ENCODE data around the gene ELOVL7. TPM values are rescaled to one million over a fixed set of nuclear protein-coding genes. Genes with fewer than 3 reads are reported as not detected.
"Not testable (repeated sequence)": the region's sequence is repeated elsewhere in the genome, so short reads cannot be mapped to it uniquely, and the experiment has no call there.

ELOVL7 gene
- total and polyA plus RNA-seq, 2 donors (not counting 1 experiment from before 2014, with no cell fraction given), result under 0.01 to 0.07 TPM

- Histone ChIP-seq H3K79me2 (ENCODE audit: control insufficient read depth, insufficient read depth, low read length) (no peaks in the 10 kb centered on the region), H3K4me3 (replicated peaks in 1 of 4; ENCODE audit: control extremely low read depth in 1 of 4, insufficient read depth in 1 of 4, low read depth in 3 of 4, low read length in 4 of 4) (no peak overlapping the region), H3K9me3 (ENCODE audit: control insufficient read depth, insufficient read depth, low read depth, low read length) (no peaks in the 10 kb centered on the region), H4K20me1 (ENCODE audit: control insufficient read depth, extremely low read depth, insufficient read depth, low read length) (no peaks in the 10 kb centered on the region), H3K4me2 (ENCODE audit: extremely low read depth, insufficient read depth, low read length) (no peak overlapping the region), H3K36me3 (ENCODE audit: control insufficient read depth, insufficient read depth, low read length) (no peaks in the 10 kb centered on the region), H3K27ac (ENCODE audit: insufficient read depth, low read length) (no peak overlapping the region), H3K9ac (ENCODE audit: insufficient read depth, low read length) (no peak overlapping the region), H2AFZ (ENCODE audit: low read length) (no peak overlapping the region), H3K4me1 (ENCODE audit: control insufficient read depth, extremely low read depth, insufficient read depth, low read length) (no peaks in the 10 kb centered on the region), H3K27me3 (ENCODE audit: control insufficient read depth, insufficient read depth, low read length) (no peaks in the 10 kb centered on the region)
- TF ChIP-seq, protein P1, sequence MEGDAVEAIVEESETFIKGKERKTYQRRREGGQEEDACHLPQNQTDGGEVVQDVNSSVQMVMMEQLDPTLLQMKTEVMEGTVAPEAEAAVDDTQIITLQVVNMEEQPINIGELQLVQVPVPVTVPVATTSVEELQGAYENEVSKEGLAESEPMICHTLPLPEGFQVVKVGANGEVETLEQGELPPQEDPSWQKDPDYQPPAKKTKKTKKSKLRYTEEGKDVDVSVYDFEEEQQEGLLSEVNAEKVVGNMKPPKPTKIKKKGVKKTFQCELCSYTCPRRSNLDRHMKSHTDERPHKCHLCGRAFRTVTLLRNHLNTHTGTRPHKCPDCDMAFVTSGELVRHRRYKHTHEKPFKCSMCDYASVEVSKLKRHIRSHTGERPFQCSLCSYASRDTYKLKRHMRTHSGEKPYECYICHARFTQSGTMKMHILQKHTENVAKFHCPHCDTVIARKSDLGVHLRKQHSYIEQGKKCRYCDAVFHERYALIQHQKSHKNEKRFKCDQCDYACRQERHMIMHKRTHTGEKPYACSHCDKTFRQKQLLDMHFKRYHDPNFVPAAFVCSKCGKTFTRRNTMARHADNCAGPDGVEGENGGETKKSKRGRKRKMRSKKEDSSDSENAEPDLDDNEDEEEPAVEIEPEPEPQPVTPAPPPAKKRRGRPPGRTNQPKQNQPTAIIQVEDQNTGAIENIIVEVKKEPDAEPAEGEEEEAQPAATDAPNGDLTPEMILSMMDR (conservative IDR thresholded peaks at IDR 0.05 in 1 of 2, IDR thresholded peaks at IDR 0.05 in 1 of 2; ENCODE audit: low read depth in 1 of 2, low read length in 2 of 2), result no peak
- no peak for TF ChIP-seq EZH2 (IDR thresholded peaks at IDR 0.05; ENCODE audit: low read length, missing control alignments)
- no peak for DNase-seq (ENCODE audit: low read depth in 2 of 2)
These were observed 105.1 kb downstream of the ELOVL7 start for GRCh38 chr5:60738933-60739332.

GRCh38 chr5:60738461-60738860 lies 105.6 kb downstream of the ELOVL7 start:
- TF ChIP-seq, protein P1 (conservative IDR thresholded peaks at IDR 0.05 in 1 of 2, IDR thresholded peaks at IDR 0.05 in 1 of 2; ENCODE audit: low read depth in 1 of 2, low read length in 2 of 2), result no peak
- TF ChIP-seq EZH2 (IDR thresholded peaks at IDR 0.05; ENCODE audit: low read length, missing control alignments), result no peak
- H3K9ac ChIP-seq (ENCODE audit: insufficient read depth, low read length), result no peak overlapping the region
- no peak overlapping the region for H3K4me2 ChIP-seq (ENCODE audit: extremely low read depth, insufficient read depth, low read length)
- no peaks in the 10 kb centered on the region for H3K27me3 ChIP-seq (ENCODE audit: control insufficient read depth, insufficient read depth, low read length)
- no peak overlapping the region for H2AFZ ChIP-seq (ENCODE audit: low read length)
- no peak for DNase-seq (ENCODE audit: low read depth in 2 of 2)
- no peaks in the 10 kb centered on the region for H3K36me3 ChIP-seq (ENCODE audit: control insufficient read depth, insufficient read depth, low read length)
- H4K20me1 ChIP-seq (ENCODE audit: control insufficient read depth, extremely low read depth, insufficient read depth, low read length), result no peaks in the 10 kb centered on the region
- H3K4me3 ChIP-seq (replicated peaks in 1 of 4; ENCODE audit: control extremely low read depth in 1 of 4, insufficient read depth in 1 of 4, low read depth in 3 of 4, low read length in 4 of 4), result no peak overlapping the region
- no peaks in the 10 kb centered on the region for H3K79me2 ChIP-seq (ENCODE audit: control insufficient read depth, insufficient read depth, low read length)
- H3K27ac ChIP-seq (ENCODE audit: insufficient read depth, low read length), result no peak overlapping the region
- H3K9me3 ChIP-seq (ENCODE audit: control insufficient read depth, insufficient read depth, low read depth, low read length), result no peaks in the 10 kb centered on the region
- H3K4me1 ChIP-seq (ENCODE audit: control insufficient read depth, extremely low read depth, insufficient read depth, low read length), result no peaks in the 10 kb centered on the region

- not testable (repeated sequence) for H3K4me1 ChIP-seq (ENCODE audit: control insufficient read depth, extremely low read depth, insufficient read depth, low read length); H3K9me3 ChIP-seq (ENCODE audit: control insufficient read depth, insufficient read depth, low read depth, low read length); H2AFZ ChIP-seq (ENCODE audit: low read length); H3K9ac ChIP-seq (ENCODE audit: insufficient read depth, low read length); DNase-seq (ENCODE audit: low read depth in 2 of 2); H3K4me2 ChIP-seq (ENCODE audit: extremely low read depth, insufficient read depth, low read length); H3K27ac ChIP-seq (ENCODE audit: insufficient read depth, low read length); H3K27me3 ChIP-seq (ENCODE audit: control insufficient read depth, insufficient read depth, low read length); H4K20me1 ChIP-seq (ENCODE audit: control insufficient read depth, extremely low read depth, insufficient read depth, low read length); H3K79me2 ChIP-seq (ENCODE audit: control insufficient read depth, insufficient read depth, low read length); H3K36me3 ChIP-seq (ENCODE audit: control insufficient read depth, insufficient read depth, low read length); H3K4me3 ChIP-seq (replicated peaks in 1 of 4; ENCODE audit: control extremely low read depth in 1 of 4, insufficient read depth in 1 of 4, low read depth in 3 of 4, low read length in 4 of 4)
These were observed 113.2 kb downstream of the ELOVL7 start for GRCh38 chr5:60730858-60731257.

Measured in fibroblast of lung (primary cell).